Measurements from ENCODE around the gene OXA1L. TPM values are rescaled to one million over a fixed set of nuclear protein-coding genes. Genes with fewer than 3 reads are reported as not detected.

OXA1L gene
- total RNA-seq, 1 donor from 2014 or later: 68.3 TPM

GRCh38 chr14:22740020-22740419, 26.5 kb upstream of the OXA1L start:
- H3K9me3 ChIP-seq: no peaks in the 10 kb centered on the region
- intact Hi-C loops (cut with DNase I): no loop called here
- H3K27me3 ChIP-seq: no peaks in the 10 kb centered on the region
- H3K27ac ChIP-seq: no peak overlapping the region
- H3K4me1 ChIP-seq: no peaks in the 10 kb centered on the region
- H3K4me3 ChIP-seq: no peak overlapping the region
- no peak for TF ChIP-seq CTCF (IDR thresholded peaks at IDR 0.05)
- no peaks in the 10 kb centered on the region for H3K36me3 ChIP-seq
- no peak for DNase-seq (ENCODE audit: low spot score in 2 of 2)

GRCh38 chr14:22747769-22748168, 18.7 kb upstream of the OXA1L start:
- Histone ChIP-seq H3K9me3 (no peaks in the 10 kb centered on the region), H3K4me1 (no peaks in the 10 kb centered on the region), H3K27ac (no peak overlapping the region), H3K27me3 (no peaks in the 10 kb centered on the region), H3K36me3 (no peaks in the 10 kb centered on the region), H3K4me3 (no peak overlapping the region)
- DNase-seq (ENCODE audit: low spot score in 2 of 2): no peak
- no peak for TF ChIP-seq CTCF (IDR thresholded peaks at IDR 0.05)
- intact Hi-C loops (cut with DNase I): no loop called here

GRCh38 chr14:22748206-22748605, 18.3 kb upstream of the OXA1L start:
- intact Hi-C loops (cut with DNase I): no loop called here

GRCh38 chr14:22748631-22749068, 17.8 kb upstream of the OXA1L start:
- no peak overlapping the region for H3K27ac ChIP-seq
- intact Hi-C loops (cut with DNase I): no loop called here
- H3K9me3 ChIP-seq: no peaks in the 10 kb centered on the region
- no peaks in the 10 kb centered on the region for H3K27me3 ChIP-seq
- TF ChIP-seq CTCF (IDR thresholded peaks at IDR 0.05): no peak
- DNase-seq (ENCODE audit: low spot score in 2 of 2): no peak
- H3K4me3 ChIP-seq: no peak overlapping the region
- no peaks in the 10 kb centered on the region for H3K36me3 ChIP-seq
- no peaks in the 10 kb centered on the region for H3K4me1 ChIP-seq

More at GRCh38 chr14:22748206-22748605, 18.3 kb upstream of the OXA1L start:
- Histone ChIP-seq H3K27ac (no peak overlapping the region), H3K9me3 (no peaks in the 10 kb centered on the region), H3K36me3 (no peaks in the 10 kb centered on the region), H3K4me1 (no peaks in the 10 kb centered on the region), H3K4me3 (no peak overlapping the region), H3K27me3 (no peaks in the 10 kb centered on the region)
- no peak for TF ChIP-seq CTCF (IDR thresholded peaks at IDR 0.05)
- no peak for DNase-seq (ENCODE audit: low spot score in 2 of 2)

- intact Hi-C loops (cut with DNase I): no loop called here
These were observed 14.1 kb upstream of the OXA1L start for GRCh38 chr14:22752422-22752821.

More at GRCh38 chr14:22752422-22752821, 14.1 kb upstream of the OXA1L start:
- Histone ChIP-seq H3K4me1 (no peaks in the 10 kb centered on the region), H3K36me3 (no peaks in the 10 kb centered on the region), H3K27ac (no peak overlapping the region), H3K4me3 (no peak overlapping the region), H3K9me3 (no peaks in the 10 kb centered on the region), H3K27me3 (no peaks in the 10 kb centered on the region)
- TF ChIP-seq CTCF (IDR thresholded peaks at IDR 0.05): no peak
- no peak for DNase-seq (ENCODE audit: low spot score in 2 of 2)
